HepG2 (cell line): ENCODE measurements around the gene PCP4L1. TPM values are rescaled to one million over a fixed set of nuclear protein-coding genes. Genes with fewer than 3 reads are reported as not detected.
A peak's percentile ranks its signal among the peaks of the same experiment; 100 is the strongest.

Source experiments
- ATAC-seq: fragments of 200-7000 bp; cut with Tn5 transposase; 3 replicates; pipeline ENCODE4 v1.9.1; 2020; ENCODE audit warnings: mild to moderate bottlenecking, moderate library complexity
- BruUV-seq: library from RNA; stranded (reverse); fragments of 400-500 nt; replicated peaks from 2 replicates; lab custom pipeline; 2021; lab: Mats Ljungman, UMichigan
- CTCF ChIA-PET: fragments of 300-600 bp; formaldehyde crosslinking; extraction: SDS; loops from one replicate; lab custom pipeline; 2021; ENCODE audit warnings: low total read pairs, inconsistent platforms, low intra/inter-chr PET ratio; lab: Yijun Ruan, JAX
- POLR2A ChIA-PET: fragments of 350-600 bp; sonication (Branson Sonifier 250); formaldehyde crosslinking; loops from one replicate; lab custom pipeline; 2020; ENCODE audit warnings: antibody characterized with exemption, inconsistent platforms; lab: Yijun Ruan, JAX
- DNase-seq: peaks from one replicate; pipeline ENCODE4 v3.0.0-alpha.2; 2015; ENCODE audit warnings: low spot score
- FAIRE-seq: peaks from 3 replicates; lab custom pipeline; 2011; peaks lifted over from hg19 to GRCh38; lab: Jason Lieb, UNC
- H2AFZ ChIP-seq: one replicate; pipeline ENCODE4 v1.6.1; 2011; ENCODE audit warnings: low read length, inconsistent platforms
- H3K27ac ChIP-seq: fragments of 300-600 bp; 3 replicates; pipeline ENCODE4 v1.8.0; 2011; ENCODE audit warnings: mixed run types, mild to moderate bottlenecking, mixed read lengths, low read length, inconsistent platforms; ENCODE audit not compliant: insufficient read depth; ENCODE audit errors: extremely low read length
- H3K27me3 ChIP-seq, 2 experiments: fragments of 200-600 bp in 1 of 2; 2 replicates in 1 of 2; 3 replicates in 1 of 2; pipeline versions ENCODE4 v1.6.0 to v1.8.0; 2011; ENCODE audit warnings: low read length in 2 of 2, mild to moderate bottlenecking in 2 of 2, moderate library complexity in 2 of 2, inconsistent platforms in 1 of 2; ENCODE audit not compliant: insufficient read depth in 2 of 2, control insufficient read depth in 1 of 2
- H3K36me3 ChIP-seq, 2 experiments: fragments of 200-600 bp in 1 of 2; replicated peaks in 1 of 2; 2 replicates in 1 of 2; 3 replicates in 1 of 2; pipeline versions ENCODE4 v1.5.1 to v1.8.0; 2011; ENCODE audit warnings: low read length in 2 of 2, inconsistent platforms in 1 of 2; ENCODE audit not compliant: insufficient read depth in 2 of 2, control insufficient read depth in 1 of 2
- H3K4me1 ChIP-seq: 2 replicates; pipeline ENCODE4 v1.5.1; 2012; ENCODE audit warnings: low read length, inconsistent platforms; ENCODE audit not compliant: insufficient read depth
- H3K4me2 ChIP-seq: 2 replicates; pipeline ENCODE4 v1.6.0; 2011; ENCODE audit warnings: low read depth, low read length, inconsistent platforms
- H3K4me3 ChIP-seq, 3 experiments: fragments of 200-600 bp in 1 of 3; sonication (generic), shearing (Covaris generic) in 1 of 3; replicated peaks in 1 of 3; 2 replicates each; pipeline ENCODE4 v1.5.1; 2011 to 2016; ENCODE audit warnings: low read length in 3 of 3, inconsistent platforms in 2 of 3, low read depth in 2 of 3, mild to moderate bottlenecking in 2 of 3, control low read depth in 1 of 3, mixed read lengths in 1 of 3; ENCODE audit not compliant: insufficient read depth in 1 of 3
- H3K79me2 ChIP-seq: one replicate; pipeline ENCODE4 v1.6.1; 2011; ENCODE audit warnings: low read length, inconsistent platforms; ENCODE audit not compliant: insufficient read depth
- H3K9ac ChIP-seq: 2 replicates; pipeline ENCODE4 v1.6.0; 2011; ENCODE audit warnings: mild to moderate bottlenecking, low read depth, low read length, inconsistent platforms; ENCODE audit not compliant: insufficient read depth
- H3K9me3 ChIP-seq: 2 replicates; pipeline ENCODE4 v1.5.1; 2012; ENCODE audit warnings: mild to moderate bottlenecking, low read length
- H4K20me1 ChIP-seq: 2 replicates; pipeline ENCODE4 v1.6.0; 2011; ENCODE audit warnings: inconsistent platforms, mild to moderate bottlenecking, low read length, moderate library complexity; ENCODE audit not compliant: insufficient read depth
- BRD4 ChIP-seq: sonication (generic); formaldehyde crosslinking; IDR thresholded peaks from 2 replicates; pipeline ENCODE4 v1.4.0; 2020; ENCODE audit warnings: missing genetic modification reagents
- GABPA ChIP-seq, 2 experiments: IDR thresholded peaks; 2 replicates each; pipeline ENCODE4 v1.6.1; 2011 to 2016; ENCODE audit warnings: low read depth in 2 of 2, low read length in 1 of 2, missing biosample characterization in 1 of 2, missing genetic modification characterization in 1 of 2
- MED8 ChIP-seq: sonication (generic); formaldehyde crosslinking; IDR thresholded peaks from 2 replicates; pipeline ENCODE4 v1.8.1; 2023; ENCODE audit warnings: mild to moderate bottlenecking, missing genetic modification reagents; ENCODE audit not compliant: insufficient replicate concordance
- MLLT10 ChIP-seq: sonication (generic); formaldehyde crosslinking; IDR thresholded peaks from 2 replicates; pipeline ENCODE4 v1.4.0; 2020; ENCODE audit warnings: missing genetic modification reagents
- NFKBIZ ChIP-seq: IDR thresholded peaks from 2 replicates; pipeline ENCODE4 v1.6.1; 2018; ENCODE audit warnings: missing genetic modification reagents, missing compliant biosample characterization
- PHF8 ChIP-seq: sonication (generic); formaldehyde crosslinking; IDR thresholded peaks from 2 replicates; pipeline ENCODE4 v1.5.0; 2020; ENCODE audit warnings: missing genetic modification reagents
- POLR2AphosphoS5 ChIP-seq: IDR thresholded peaks from 2 replicates; pipeline ENCODE4 v1.6.1; 2012; ENCODE audit warnings: low read depth, low read length
- POLR2G ChIP-seq: fragments of 200-400 bp; formaldehyde crosslinking; IDR thresholded peaks from 2 replicates; pipeline ENCODE4 v1.6.1; 2018; ENCODE audit warnings: mild to moderate bottlenecking, low read depth, low read length, moderate library complexity
- SIN3B ChIP-seq: fragments of 150-350 bp; IDR thresholded peaks from 2 replicates; pipeline ENCODE4 v1.6.1; 2014; ENCODE audit warnings: low read length
- SNRNP70 ChIP-seq: fragments of 200-400 bp; formaldehyde crosslinking; IDR thresholded peaks from 2 replicates; pipeline ENCODE4 v1.6.1; 2017; ENCODE audit warnings: mild to moderate bottlenecking, low read depth, low read length, moderate library complexity
- TBP ChIP-seq: sonication (generic); formaldehyde crosslinking; IDR thresholded peaks from 2 replicates; pipeline ENCODE4 v1.5.0; 2020; ENCODE audit warnings: missing genetic modification reagents
- YEATS4 ChIP-seq: sonication (generic); formaldehyde crosslinking; IDR thresholded peaks from 2 replicates; pipeline ENCODE4 v1.4.0; 2020; ENCODE audit warnings: missing genetic modification reagents, borderline replicate concordance
- ZBTB42 ChIP-seq: sonication (generic); formaldehyde crosslinking; IDR thresholded peaks from 2 replicates; pipeline ENCODE4 v1.5.0; 2020; ENCODE audit warnings: mild to moderate bottlenecking, missing genetic modification reagents
- ZFYVE20 ChIP-seq: sonication (generic); formaldehyde crosslinking; IDR thresholded peaks from 2 replicates; pipeline ENCODE4 v1.8.0; 2023; ENCODE audit warnings: low read depth, mild to moderate bottlenecking, moderate library complexity, missing genetic modification reagents, borderline replicate concordance
- ZHX2 ChIP-seq, 2 experiments: sonication (generic) in 1 of 2; formaldehyde crosslinking in 1 of 2; IDR thresholded peaks; 2 replicates each; pipeline versions ENCODE4 v1.6.1 to v1.9.0; 2014 to 2022; ENCODE audit warnings: antibody characterized with exemption in 1 of 2, borderline replicate concordance in 1 of 2, inconsistent platforms in 1 of 2, low read depth in 1 of 2, missing genetic modification reagents in 1 of 2
- ZNF124 ChIP-seq: sonication (generic); formaldehyde crosslinking; IDR thresholded peaks from 2 replicates; pipeline ENCODE4 v1.4.0; 2020; ENCODE audit warnings: missing genetic modification reagents
- ZNF20 ChIP-seq: sonication (generic); formaldehyde crosslinking; IDR thresholded peaks from 2 replicates; pipeline ENCODE4 v1.4.0; 2020; ENCODE audit warnings: mild to moderate bottlenecking, moderate library complexity, missing genetic modification reagents
- ZNF263 ChIP-seq: sonication (generic); formaldehyde crosslinking; IDR thresholded peaks from 2 replicates; pipeline ENCODE4 v1.4.0; 2020; ENCODE audit warnings: missing genetic modification reagents
- WGBS: methylation state at CpG from one replicate; pipeline ENCODE4 v1.1.6; 2017; ENCODE audit warnings: low lambda C conversion rate; 5-methylcytosine and 5-hydroxymethylcytosine counted together
- in situ Hi-C: cut with HindIII; loops from 2 replicates; pipeline ENCODE4 v1.10.0; 2017; ENCODE audit warnings: low pct_unique_long_range_greater_than_20kb; ENCODE audit not compliant: extremely low pct_ligation_motif_present
- intact Hi-C: fragments of 100-400 bp; cut with micrococcal nuclease; formaldehyde crosslinking; loops from one replicate; pipeline ENCODE4 v1.10.0; 2022; ENCODE audit not compliant: unreplicated experiment
- polyA plus RNA-seq, 8 experiments: library from polyadenylated mRNA; depleted of rRNA in 3 of 8; stranded (reverse) in 7 of 8; unstranded in 1 of 8; fragments of >200 nt; fragmentation: Illumina TruSeq in 4 of 8; extraction: Trizol in 4 of 8; gene quantifications; 2 replicates each; pipeline versions ENCODE4 v1.2.1 to v1.2.3, GENCODE V29; 2011 to 2016; ENCODE audit warnings: low read depth in 4 of 8, missing spikeins in 1 of 8, mixed read lengths in 1 of 8; ENCODE audit not compliant: insufficient read depth in 1 of 8
- total RNA-seq, 5 experiments: library from RNA; depleted of rRNA; stranded (reverse); fragments of >200 nt; fragmentation: Illumina TruSeq; extraction: Trizol; gene quantifications; 2 replicates each; pipeline ENCODE4 v1.2.3, GENCODE V29; 2016; ENCODE audit warnings: low read depth in 1 of 5

Gene PCP4L1
- total and polyA plus RNA-seq, 2 of the 13 experiments (the other 11 are each of a cell fraction or from before 2014, with no cell fraction given) = 0.28 TPM; not detected in 1

DNA sequence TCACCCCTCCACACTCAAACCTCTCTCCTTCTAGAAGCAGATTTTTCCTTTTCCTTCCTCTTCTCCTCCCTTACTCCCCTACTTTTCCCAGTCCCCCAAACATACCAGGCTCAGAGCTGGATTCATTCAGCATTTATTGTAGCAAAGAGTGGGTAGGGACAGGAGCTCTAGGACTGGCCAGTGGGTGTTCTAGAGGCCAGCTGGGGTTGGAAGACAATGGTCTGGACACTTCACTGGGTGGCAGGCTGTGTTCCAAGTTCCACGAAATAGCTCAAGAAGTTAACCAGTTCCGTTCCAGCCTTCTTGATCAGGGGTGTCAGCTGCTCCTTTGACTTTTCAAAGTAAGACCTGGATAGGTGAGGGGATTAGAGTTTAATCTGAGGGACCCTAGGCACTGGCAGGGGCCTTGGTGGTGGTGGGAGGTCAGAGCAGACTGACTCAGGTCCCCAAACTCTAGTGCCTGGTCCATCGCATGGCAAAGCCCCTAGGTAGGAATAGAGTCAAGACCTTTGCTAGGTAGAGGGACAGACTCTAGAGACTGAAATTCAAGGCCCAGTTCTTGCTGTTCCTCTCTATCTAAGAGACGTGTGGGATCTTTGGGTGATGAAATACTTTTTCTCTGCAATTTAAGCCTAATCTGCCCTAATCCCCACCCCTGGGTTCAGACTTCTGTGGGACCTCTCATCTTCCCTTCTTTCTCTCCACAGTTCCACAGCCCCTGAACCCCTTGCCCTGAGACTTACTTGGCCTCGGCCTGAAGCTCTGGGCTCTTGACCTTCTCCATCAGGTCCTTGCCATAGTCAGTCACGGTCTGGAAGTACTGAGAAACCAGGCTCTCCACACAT lies 36.1 kb upstream of the PCP4L1 start:
- in situ Hi-C loops = loop anchor here (10.0 kb wide), 1 partner anchor 162 kb away; no protein-coding TSS in a partner anchor
- TF ChIP-seq YEATS4 (CRISPR knock-in tag) = peak; percentile 40
- TF ChIP-seq POLR2AphosphoS5 = peak; percentile 51
- TF ChIP-seq TBP (CRISPR knock-in tag) = no peak
- no peak; the same call in none of the 2 replicates for TF ChIP-seq BRD4 (CRISPR knock-in tag)
- 0 out of 2 replicates have a peak, but pooled peaks have one; percentile 17 for TF ChIP-seq ZBTB42 (CRISPR knock-in tag)
- TF ChIP-seq NFKBIZ = no peak
- no peak for TF ChIP-seq SIN3B
- peak; percentile 74; the same call in 1 of the 2 replicates for TF ChIP-seq MLLT10 (CRISPR knock-in tag)
- TF ChIP-seq POLR2G = peak; percentile 71
- TF ChIP-seq MED8 (CRISPR knock-in tag) = peak; percentile 44
- TF ChIP-seq ZHX2 (IDR thresholded peaks at IDR 0.05; ENCODE audit: low read depth) = no peak
- 0 out of 2 replicates have a peak, but pooled peaks have one; percentile 15 for TF ChIP-seq ZHX2 (CRISPR knock-in tag; IDR thresholded peaks at IDR 0.05; ENCODE audit: borderline replicate concordance)
- no peak for TF ChIP-seq ZNF263
- no peak for TF ChIP-seq ZFYVE20 (CRISPR knock-in tag)
- TF ChIP-seq ZNF124 (CRISPR knock-in tag) = no peak
- TF ChIP-seq ZNF20 = 0 out of 2 replicates have a peak, but pooled peaks have one; percentile 66
- no peak for TF ChIP-seq GABPA (IDR thresholded peaks at IDR 0.05; ENCODE audit: low read depth, low read length)
- no peak for TF ChIP-seq GABPA (CRISPR knock-in tag; IDR thresholded peaks at IDR 0.05; ENCODE audit: low read depth)
- peak; percentile 35; the same call in 1 of the 2 replicates for TF ChIP-seq PHF8
- TF ChIP-seq SNRNP70 = 0 out of 2 replicates have a peak, but pooled peaks have one; percentile 5

More for the DNA sequence above, 36.1 kb upstream of the PCP4L1 start:
- H3K4me3 ChIP-seq = peak overlapping the region; percentile 79 to 88 (median 82)
- ChIA-PET CTCF (no interaction called here), POLR2A (interaction anchor here (0.7 to 12.5 kb wide), 15 partner anchors 15 to 198 kb away, joined by 3 to 357 read pairs (median 7); partner anchors contain the start of genes ADAMTS4, DEDD, NDUFS2 and NR1I3)
- H3K36me3 ChIP-seq = peaks cover 1 to 11% of the 10 kb centered on the region in 2 experiments; a peak in 3 of 5 replicates
- peaks cover 11% of the 10 kb centered on the region for H4K20me1 ChIP-seq
- BruUV-seq = TSS peak; percentile 78
- H3K9ac ChIP-seq = peak overlapping the region; percentile 96
- intact Hi-C loops = no loop called here
- 1% methylated on average over 5 of the region's 6 CpGs for WGBS
- no peaks in the 10 kb centered on the region for H3K9me3 ChIP-seq
- H3K27ac ChIP-seq = peak overlapping the region; percentile 99
- H3K79me2 ChIP-seq = peaks cover 28% of the 10 kb centered on the region
- H3K27me3 ChIP-seq = no peaks in the 10 kb centered on the region; a peak in 1 of 5 replicates
- peak overlapping the region; percentile 87 for H3K4me2 ChIP-seq
- no peak for ATAC-seq
- H2AFZ ChIP-seq = no peak overlapping the region
- peaks cover 66% of the 10 kb centered on the region for H3K4me1 ChIP-seq
- DNase-seq = no peak
- FAIRE-seq = no peak
